Neuronal stem cell (in vitro differentiated cells): ENCODE results near the gene CPLX3.

Source experiments
- DNase-seq: peaks from one replicate; pipeline ENCODE4 v3.0.0-alpha.2; 2013; ENCODE audit warnings: low spot score
- H2AFZ ChIP-seq: one replicate; pipeline ENCODE4 v1.6.1; 2013; ENCODE audit warnings: mild to moderate bottlenecking, low read length, inconsistent platforms
- H2AK5ac ChIP-seq: 2 replicates; pipeline ENCODE4 v1.6.1; 2013; ENCODE audit warnings: low read depth, mild to moderate bottlenecking, inconsistent platforms, low read length, moderate library complexity, mixed read lengths
- H2BK120ac ChIP-seq: 2 replicates; pipeline ENCODE4 v1.6.1; 2013; ENCODE audit warnings: low read depth, mild to moderate bottlenecking, inconsistent platforms, low read length, moderate library complexity, mixed read lengths
- H2BK12ac ChIP-seq: one replicate; pipeline ENCODE4 v1.6.1; 2013; ENCODE audit warnings: low read length, inconsistent platforms
- H2BK15ac ChIP-seq: 2 replicates; pipeline ENCODE4 v1.6.1; 2013; ENCODE audit warnings: mild to moderate bottlenecking, low read length, inconsistent platforms, mixed read lengths
- H2BK5ac ChIP-seq: one replicate; pipeline ENCODE4 v1.6.1; 2013; ENCODE audit warnings: inconsistent platforms, mild to moderate bottlenecking, low read length, moderate library complexity
- H3K14ac ChIP-seq: one replicate; pipeline ENCODE4 v1.6.1; 2013; ENCODE audit warnings: low read length, inconsistent platforms
- H3K18ac ChIP-seq: 2 replicates; pipeline ENCODE4 v1.6.1; 2013; ENCODE audit warnings: low read length, inconsistent platforms
- H3K23ac ChIP-seq: 2 replicates; pipeline ENCODE4 v1.6.1; 2013; ENCODE audit warnings: low read depth, mild to moderate bottlenecking, mixed read lengths, low read length, inconsistent platforms; ENCODE audit not compliant: poor library complexity
- H3K27ac ChIP-seq: replicated peaks from 3 replicates; pipeline ENCODE4 v1.5.1; 2013; ENCODE audit warnings: low read length, inconsistent platforms
- H3K27me3 ChIP-seq, 3 experiments: 2 replicates each; pipeline ENCODE4 v1.6.1; 2013; ENCODE audit warnings: low read length in 3 of 3, mild to moderate bottlenecking in 2 of 3, inconsistent platforms in 1 of 3, low read depth in 1 of 3, mixed read lengths in 1 of 3, moderate library complexity in 1 of 3; ENCODE audit not compliant: control insufficient read depth in 3 of 3, insufficient read depth in 3 of 3
- H3K36me3 ChIP-seq, 2 donors: replicated peaks in 1 of 2; 2 replicates each; pipeline ENCODE4 v1.6.1; 2013; ENCODE audit warnings: low read length in 2 of 2; ENCODE audit not compliant: control insufficient read depth in 2 of 2, insufficient read depth in 2 of 2
- H3K4ac ChIP-seq: 2 replicates; pipeline ENCODE4 v1.6.1; 2013; ENCODE audit warnings: inconsistent platforms, mild to moderate bottlenecking, low read length, moderate library complexity
- H3K4me1 ChIP-seq, 2 donors: 1 replicate in 1 of 2; 2 replicates in 1 of 2; pipeline ENCODE4 v1.6.1; 2013; ENCODE audit warnings: low read length in 2 of 2, low read depth in 1 of 2; ENCODE audit not compliant: control insufficient read depth in 2 of 2, insufficient read depth in 1 of 2
- H3K4me2 ChIP-seq: one replicate; pipeline ENCODE4 v1.6.1; 2013; ENCODE audit warnings: mild to moderate bottlenecking, low read length, inconsistent platforms; ENCODE audit not compliant: insufficient read depth, poor library complexity, severe bottlenecking
- H3K4me3 ChIP-seq, 2 donors: 2 replicates each; pipeline ENCODE4 v1.5.1; 2013; ENCODE audit warnings: low read length in 2 of 2, mild to moderate bottlenecking in 2 of 2, inconsistent platforms in 1 of 2, moderate library complexity in 1 of 2
- H3K79me1 ChIP-seq: one replicate; pipeline ENCODE4 v1.6.1; 2013; ENCODE audit warnings: low read depth, mild to moderate bottlenecking, inconsistent platforms, low read length, moderate library complexity
- H3K9ac ChIP-seq: one replicate; pipeline ENCODE4 v1.6.1; 2013; ENCODE audit warnings: mild to moderate bottlenecking, low read depth, low read length, inconsistent platforms; ENCODE audit not compliant: poor library complexity
- H3K9me3 ChIP-seq, 2 donors: replicated peaks in 1 of 2; 2 replicates each; pipeline versions ENCODE3 to v1.6.1; 2013; ENCODE audit warnings: low read length in 2 of 2, mild to moderate bottlenecking in 2 of 2, inconsistent platforms in 1 of 2, low read depth in 1 of 2, mixed read lengths in 1 of 2, moderate library complexity in 1 of 2; ENCODE audit not compliant: control insufficient read depth in 2 of 2, insufficient read depth in 1 of 2
- H4K8ac ChIP-seq: one replicate; pipeline ENCODE4 v1.6.1; 2013; ENCODE audit warnings: low read depth, mild to moderate bottlenecking, inconsistent platforms, low read length, moderate library complexity
- H4K91ac ChIP-seq: one replicate; pipeline ENCODE4 v1.6.1; 2013; ENCODE audit warnings: low read length, low read depth, mild to moderate bottlenecking, inconsistent platforms; ENCODE audit not compliant: poor library complexity
- WGBS, 2 donors: extraction: QIAGEN DNeasy Blood & Tissue Kit; methylation state at CpG; one replicate each; pipeline ENCODE4 v1.1.7; 2013; ENCODE audit warnings: missing lambda C conversion rate in 2 of 2, mixed read lengths in 1 of 2; ENCODE audit not compliant: insufficient read length in 2 of 2, insufficient replicate concordance in 1 of 2; ENCODE audit errors: extremely low coverage in 2 of 2; 5-methylcytosine and 5-hydroxymethylcytosine counted together

CPLX3 gene

DNA sequence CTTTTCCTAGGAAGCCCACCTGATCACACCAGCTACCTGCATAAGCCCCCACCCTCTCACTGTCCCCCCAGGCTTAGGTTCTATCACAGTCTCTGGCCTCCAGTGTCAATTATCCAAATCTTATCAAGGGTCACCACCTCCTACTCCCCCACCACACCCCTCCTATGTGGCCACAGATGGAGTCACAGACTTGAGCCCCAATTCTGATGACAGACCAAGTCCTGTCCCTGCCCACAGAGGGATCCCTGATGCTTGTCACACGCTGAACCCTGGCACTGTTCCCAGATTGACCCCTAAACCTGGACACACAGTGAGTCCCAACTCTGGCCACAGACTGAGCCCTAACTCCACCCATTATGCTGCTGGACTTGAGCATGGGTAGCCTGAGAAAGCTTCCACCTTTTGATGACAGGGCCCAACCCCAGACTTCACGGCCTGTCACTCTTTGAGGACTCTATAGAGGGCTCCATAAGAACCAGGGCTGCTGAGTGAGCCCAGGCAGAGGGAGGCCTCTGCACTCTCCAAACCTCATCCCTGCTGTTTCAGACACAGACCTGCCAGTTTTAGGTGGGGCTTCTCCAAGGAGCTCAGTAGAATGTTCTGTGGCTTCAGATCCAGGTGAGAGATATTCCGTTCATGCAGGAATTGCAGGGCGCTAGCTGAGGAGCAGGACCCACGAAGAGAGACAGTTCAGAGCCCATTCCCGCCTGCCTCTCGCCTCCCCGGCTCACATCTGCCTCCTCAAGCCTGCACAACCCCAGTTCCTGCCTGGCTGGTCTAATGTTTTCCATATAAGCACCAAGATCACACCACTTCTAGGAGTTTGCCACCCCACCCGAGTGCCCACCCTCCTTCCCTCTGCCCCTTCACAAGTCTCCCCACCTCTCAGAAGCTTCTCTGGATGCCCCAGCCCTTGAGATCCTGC, 14.7 kb downstream of the CPLX3 start:
- H3K18ac ChIP-seq = no peak overlapping the region
- H3K27ac ChIP-seq = no peak overlapping the region
- no peak overlapping the region for H2AK5ac ChIP-seq
- H2BK12ac ChIP-seq = no peak overlapping the region
- H3K36me3 ChIP-seq = peaks cover 7 to 67% of the 10 kb centered on the region in 2 donors
- no peak overlapping the region for H2AFZ ChIP-seq
- no peak for DNase-seq
- H3K4me2 ChIP-seq = no peak overlapping the region
- no peak overlapping the region for H3K9ac ChIP-seq
- no peak overlapping the region for H3K4me3 ChIP-seq
- H3K4ac ChIP-seq = no peak overlapping the region
- H3K27me3 ChIP-seq = no peaks in the 10 kb centered on the region
- no peak overlapping the region for H2BK5ac ChIP-seq
- no peak overlapping the region for H2BK120ac ChIP-seq
- no peak overlapping the region for H2BK15ac ChIP-seq
- H3K9me3 ChIP-seq = no peaks in the 10 kb centered on the region
- H4K91ac ChIP-seq = no peak overlapping the region
- no peak overlapping the region for H3K23ac ChIP-seq
- WGBS, 2 donors = no CpG with 5 or more reads among the region's 9 CpGs
- H3K79me1 ChIP-seq = peaks cover 3% of the 10 kb centered on the region
- H3K14ac ChIP-seq = no peak overlapping the region
- peaks cover 6 to 12% of the 10 kb centered on the region in 2 donors for H3K4me1 ChIP-seq
- H4K8ac ChIP-seq = no peak overlapping the region

GRCh38 chr15:74841891-74842373, 15.5 kb downstream of the CPLX3 start:
- Histone ChIP-seq H3K4ac (no peak overlapping the region), H2AK5ac (no peak overlapping the region), H3K27ac (no peak overlapping the region), H3K36me3 (peaks cover 7 to 61% of the 10 kb centered on the region in 2 donors), H2BK12ac (no peak overlapping the region), H3K9me3 (no peaks in the 10 kb centered on the region), H3K4me1 (peaks cover 6 to 12% of the 10 kb centered on the region in 2 donors), H3K14ac (no peak overlapping the region), H4K91ac (no peak overlapping the region), H4K8ac (no peak overlapping the region), H3K27me3 (no peaks in the 10 kb centered on the region), H3K9ac (no peak overlapping the region), H2AFZ (no peak overlapping the region), H2BK5ac (no peak overlapping the region), H3K79me1 (peaks cover 3% of the 10 kb centered on the region), H3K18ac (no peak overlapping the region), H2BK120ac (no peak overlapping the region), H3K23ac (no peak overlapping the region), H3K4me2 (peak overlapping the region; percentile 78), H3K4me3 (peak overlapping the region in 1 of 2 donors; percentile 90), H2BK15ac (no peak overlapping the region)
- no CpG with 5 or more reads among the region's 14 CpGs for WGBS, 2 donors
- no peak for DNase-seq

DNA sequence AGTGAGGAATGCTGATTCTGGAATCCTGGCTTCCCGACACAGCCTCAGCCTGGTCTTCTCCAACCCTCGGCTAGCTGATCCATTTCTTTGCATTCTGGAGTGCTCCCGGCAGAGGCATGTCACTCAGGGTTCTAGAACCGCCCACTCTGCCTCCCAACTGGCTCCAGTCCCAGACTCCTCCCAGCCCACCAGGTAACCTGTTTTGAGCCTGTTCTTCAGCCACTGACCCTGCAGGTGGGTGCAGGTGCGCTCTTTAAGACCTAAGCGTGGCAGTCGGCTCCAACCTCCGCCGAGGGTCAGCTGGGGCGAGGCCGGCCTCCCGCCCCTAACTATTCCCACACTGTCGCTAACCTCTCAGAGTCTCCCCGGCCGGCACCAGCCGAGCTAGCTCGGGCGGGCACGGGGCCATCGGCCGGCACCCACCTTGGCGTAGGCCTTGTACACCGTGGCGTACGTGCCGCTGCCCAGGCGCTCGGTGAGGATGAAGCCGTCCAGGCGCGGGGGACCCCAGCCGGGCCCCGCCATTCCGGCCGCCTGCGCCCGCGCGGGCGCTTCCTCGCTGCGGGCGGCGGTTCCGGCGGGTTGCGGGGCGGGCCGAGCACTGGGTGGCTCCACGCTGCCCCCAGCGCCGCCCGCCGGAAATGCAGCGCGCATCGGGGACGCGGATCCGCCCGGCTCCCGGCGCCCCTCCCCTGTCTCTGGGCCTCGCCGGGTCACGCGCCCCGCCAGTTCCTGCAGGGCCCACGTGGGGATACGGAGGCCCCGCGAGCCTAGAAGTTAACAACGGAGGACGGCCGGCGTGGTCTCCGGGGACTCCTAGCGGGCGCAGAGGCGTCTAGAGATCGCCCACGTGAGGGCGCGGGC, 16.4 kb downstream of the CPLX3 start, which contains the start of gene ULK3:
Gene ULK3, minus strand, starts transcription at position 576 of the 864 bp plus-strand sequence. Its CDS starts 51 bp downstream, at position 525.
- Histone ChIP-seq H3K14ac (peak within 1 kb of the TSS; percentile 31), H3K4me3 (peak within 1 kb of the TSS; percentile 90 to 97), H3K23ac (peak within 1 kb of the TSS; percentile 94), H2BK5ac (peak within 1 kb of the TSS; percentile 87), H3K18ac (peak within 1 kb of the TSS; percentile 98), H4K91ac (peak within 1 kb of the TSS; percentile 32), H3K4me2 (peak within 1 kb of the TSS; percentile 78), H3K79me1 (peaks cover 3% of the 10 kb centered on the region), H3K27ac (peak within 1 kb of the TSS; percentile 23), H2BK12ac (no peak within 1 kb of the TSS), H3K36me3 (peaks cover 7 to 65% of the 10 kb centered on the region in 2 donors), H3K9ac (peak within 1 kb of the TSS; percentile 95), H3K4me1 (peaks cover 6 to 12% of the 10 kb centered on the region in 2 donors), H3K4ac (no peak within 1 kb of the TSS), H2AFZ (peak within 1 kb of the TSS; percentile 97), H2BK120ac (no peak within 1 kb of the TSS), H2AK5ac (no peak within 1 kb of the TSS), H3K27me3 (no peaks in the 10 kb centered on the region), H2BK15ac (peak within 1 kb of the TSS; percentile 83), H4K8ac (no peak within 1 kb of the TSS), H3K9me3 (no peaks in the 10 kb centered on the region)
- no CpG with 5 or more reads among the region's 84 CpGs for WGBS, 2 donors
- DNase-seq = peak; percentile 87
